GM18498 (cell line): Measurements from ENCODE around the gene AUTS2.

Experiments used
- ATAC-seq: cut with Tn5 transposase; IDR thresholded peaks from one replicate; pipeline ENCODE4 v1.9.1; 2021; ENCODE audit warnings: mild to moderate bottlenecking, moderate library complexity; ENCODE audit not compliant: unreplicated experiment

Gene AUTS2

GRCh38 chr7:69683002-69683401 is 84.7 kb downstream of the AUTS2 start:
- ATAC-seq: no peak

GRCh38 chr7:69684369-69685292 is 86.4 kb downstream of the AUTS2 start:
- no peak for ATAC-seq

GRCh38 chr7:69685293-69685631 is 87.0 kb downstream of the AUTS2 start:
- ATAC-seq: no peak

- ATAC-seq: no peak
Measured at GRCh38 chr7:69686366-69686765, 88.1 kb downstream of the AUTS2 start.

GRCh38 chr7:69687739-69688433 is 89.6 kb downstream of the AUTS2 start:
- ATAC-seq: no peak

- ATAC-seq: no peak
Measured at GRCh38 chr7:69690329-69690728, 92.1 kb downstream of the AUTS2 start.

- ATAC-seq: no peak
Measured at GRCh38 chr7:69691327-69691726, 93.1 kb downstream of the AUTS2 start.

GRCh38 chr7:69691734-69692133 is 93.5 kb downstream of the AUTS2 start:
- ATAC-seq: no peak

GRCh38 chr7:69692611-69693010 is 94.3 kb downstream of the AUTS2 start:
- no peak for ATAC-seq

GRCh38 chr7:69693042-69693441 is 94.8 kb downstream of the AUTS2 start:
- no peak for ATAC-seq

- peak; percentile 86 for ATAC-seq
Measured at GRCh38 chr7:69696054-69696591, 97.8 kb downstream of the AUTS2 start.

- no peak for ATAC-seq
Measured at GRCh38 chr7:69696686-69697685, 98.7 kb downstream of the AUTS2 start.

- ATAC-seq: no peak
Measured at GRCh38 chr7:69698109-69698825, 100.0 kb downstream of the AUTS2 start.

GRCh38 chr7:69699931-69700330 is 101.7 kb downstream of the AUTS2 start:
- ATAC-seq: no peak

GRCh38 chr7:69700331-69700730 is 102.1 kb downstream of the AUTS2 start:
- ATAC-seq: no peak

- ATAC-seq: no peak
Measured at GRCh38 chr7:69701288-69701687, 103.0 kb downstream of the AUTS2 start.

GRCh38 chr7:69702357-69702756 is 104.1 kb downstream of the AUTS2 start:
- ATAC-seq: no peak

- ATAC-seq: no peak
Measured at GRCh38 chr7:69703099-69703498, 104.8 kb downstream of the AUTS2 start.

- no peak for ATAC-seq
Measured at GRCh38 chr7:69706070-69706469, 107.8 kb downstream of the AUTS2 start.

GRCh38 chr7:69708857-69709256 is 110.6 kb downstream of the AUTS2 start:
- ATAC-seq: no peak
